Suppressor macrophage treated with lipopolysaccharide for 4 hours (primary cell): Measurements from ENCODE around the gene PGM2L1.
A peak's percentile ranks its signal among the peaks of the same experiment; 100 is the strongest.
"Not testable (repeated sequence)": the region's sequence is repeated elsewhere in the genome, so short reads cannot be mapped to it uniquely, and the experiment has no call there.

Source experiments
- DNase-seq: peaks from one replicate; pipeline ENCODE4 v3.0.0-alpha.2; 2020

PGM2L1 gene

GRCh38 chr11:74397501-74398243 is 561 bp downstream of the PGM2L1 start:
- DNase-seq, result no peak

- no peak for DNase-seq
Measured at GRCh38 chr11:74392256-74392655, 6.0 kb downstream of the PGM2L1 start.

GRCh38 chr11:74391193-74391592 is 7.0 kb downstream of the PGM2L1 start:
- no peak for DNase-seq

- no peak for DNase-seq
Measured at GRCh38 chr11:74390697-74391096, 7.5 kb downstream of the PGM2L1 start.

GRCh38 chr11:74388678-74389327 is 9.4 kb downstream of the PGM2L1 start:
- peak; percentile 78 for DNase-seq

- DNase-seq, result no peak
Measured at GRCh38 chr11:74384641-74385040, 13.6 kb downstream of the PGM2L1 start.

- DNase-seq, result no peak
Measured at GRCh38 chr11:74380746-74381439, 17.3 kb downstream of the PGM2L1 start.

- no peak for DNase-seq
Measured at GRCh38 chr11:74377689-74378088, 20.5 kb downstream of the PGM2L1 start.

- no peak for DNase-seq
Measured at GRCh38 chr11:74373382-74373781, 24.9 kb downstream of the PGM2L1 start.

- no peak for DNase-seq
Measured at GRCh38 chr11:74371269-74372052, 26.8 kb downstream of the PGM2L1 start.

- DNase-seq, result no peak
Measured at GRCh38 chr11:74370123-74370522, 28.1 kb downstream of the PGM2L1 start.

- no peak for DNase-seq
Measured at GRCh38 chr11:74367881-74368280, 30.4 kb downstream of the PGM2L1 start.

- no peak for DNase-seq
Measured at GRCh38 chr11:74366576-74366975, 31.7 kb downstream of the PGM2L1 start.

- not testable (repeated sequence) for DNase-seq
Measured at GRCh38 chr11:74365805-74366204, 32.4 kb downstream of the PGM2L1 start.

GRCh38 chr11:74357449-74357848 is 40.8 kb downstream of the PGM2L1 start:
- DNase-seq, result no peak

GRCh38 chr11:74355626-74356025 is 42.6 kb downstream of the PGM2L1 start:
- no peak for DNase-seq

- DNase-seq, result no peak
Measured at GRCh38 chr11:74354036-74354435, 44.2 kb downstream of the PGM2L1 start.

GRCh38 chr11:74347381-74347780 is 50.9 kb downstream of the PGM2L1 start:
- DNase-seq, result no peak

- DNase-seq, result no peak
Measured at GRCh38 chr11:74345420-74345819, 52.8 kb downstream of the PGM2L1 start.

GRCh38 chr11:74341921-74342320 is 56.3 kb downstream of the PGM2L1 start:
- DNase-seq, result no peak

GRCh38 chr11:74339619-74340018 is 58.6 kb downstream of the PGM2L1 start:
- no peak for DNase-seq

GRCh38 chr11:74338963-74339362 is 59.3 kb downstream of the PGM2L1 start:
- DNase-seq, result no peak

GRCh38 chr11:74333193-74333592 is 65.0 kb downstream of the PGM2L1 start:
- no peak for DNase-seq
